Neural crest cell (in vitro differentiated cells): Measurements from ENCODE around the gene WARS2. TPM values are rescaled to one million over a fixed set of nuclear protein-coding genes. Genes with fewer than 3 reads are reported as not detected.

Experiments
- DNase-seq: peaks from one replicate; pipeline ENCODE4 v3.0.0; 2021; ENCODE audit warnings: low read depth, mixed read lengths, low spot score
- H3K27ac Mint-ChIP-seq: one replicate; pipeline ENCODE4 v1.8.0; 2021; ENCODE audit warnings: mild to moderate bottlenecking, mixed read lengths; ENCODE audit not compliant: unreplicated experiment
- H3K27me3 Mint-ChIP-seq: 2 replicates; pipeline ENCODE4 v1.8.0; 2021; ENCODE audit warnings: low read depth, mild to moderate bottlenecking, mixed read lengths
- H3K36me3 Mint-ChIP-seq: 2 replicates; pipeline ENCODE4 v1.8.0; 2021; ENCODE audit warnings: low read depth, mild to moderate bottlenecking, mixed read lengths
- H3K4me1 Mint-ChIP-seq: 2 replicates; pipeline ENCODE4 v1.8.0; 2021; ENCODE audit warnings: mixed read lengths
- H3K4me3 Mint-ChIP-seq: one replicate; pipeline ENCODE4 v1.8.0; 2021; ENCODE audit warnings: mild to moderate bottlenecking, mixed read lengths
- H3K9me3 Mint-ChIP-seq: 2 replicates; pipeline ENCODE4 v1.8.0; 2021; ENCODE audit warnings: mixed read lengths
- CTCF ChIP-seq: fragments of 200-600 bp; sonication (generic); conservative IDR thresholded peaks from 2 replicates; pipeline ENCODE4 v1.5.0; 2021; ENCODE audit warnings: antibody characterized with exemption, mild to moderate bottlenecking
- total RNA-seq: library from RNA; stranded (reverse); gene quantifications from 2 replicates; pipeline ENCODE4 v1.2.1, GENCODE V29; 2021

Gene WARS2
- total RNA-seq, 1 donor from 2014 or later, result 12.3 TPM

- Mint-ChIP-seq H3K36me3 (no peaks in the 10 kb centered on the region), H3K27me3 (peaks cover 99% of the 10 kb centered on the region), H3K27ac (no peak overlapping the region), H3K4me3 (peak overlapping the region; percentile 36), H3K4me1 (peaks cover 17% of the 10 kb centered on the region), H3K9me3 (no peaks in the 10 kb centered on the region)
- no peak for TF ChIP-seq CTCF
- DNase-seq, result no peak
Measured at GRCh38 chr1:119000371-119001180, 139.9 kb downstream of the WARS2 start.

- Mint-ChIP-seq H3K27ac (no peak overlapping the region), H3K9me3 (no peaks in the 10 kb centered on the region), H3K36me3 (no peaks in the 10 kb centered on the region), H3K4me3 (peak overlapping the region; percentile 13), H3K4me1 (peaks cover 17% of the 10 kb centered on the region), H3K27me3 (peaks cover 99% of the 10 kb centered on the region)
- DNase-seq, result no peak
- TF ChIP-seq CTCF, result no peak
Measured at GRCh38 chr1:118999348-119000071, 140.9 kb downstream of the WARS2 start.

GRCh38 chr1:118998171-118998570 lies 142.3 kb downstream of the WARS2 start:
- Mint-ChIP-seq H3K36me3 (no peaks in the 10 kb centered on the region), H3K4me1 (peaks cover 21% of the 10 kb centered on the region), H3K27me3 (peaks cover 99% of the 10 kb centered on the region), H3K27ac (no peak overlapping the region), H3K4me3 (peak overlapping the region; percentile 39), H3K9me3 (no peaks in the 10 kb centered on the region)
- no peak for DNase-seq
- no peak for TF ChIP-seq CTCF

- no peaks in the 10 kb centered on the region for H3K9me3 Mint-ChIP-seq
- no peak overlapping the region for H3K27ac Mint-ChIP-seq
- H3K4me3 Mint-ChIP-seq, result no peak overlapping the region
- H3K4me1 Mint-ChIP-seq, result peaks cover 21% of the 10 kb centered on the region
- no peak for TF ChIP-seq CTCF
- no peak for DNase-seq
- peaks cover 99% of the 10 kb centered on the region for H3K27me3 Mint-ChIP-seq
- H3K36me3 Mint-ChIP-seq, result no peaks in the 10 kb centered on the region
Measured at GRCh38 chr1:118997225-118997624, 143.2 kb downstream of the WARS2 start.

- H3K4me1 Mint-ChIP-seq, result peaks cover 14% of the 10 kb centered on the region
- no peak overlapping the region for H3K27ac Mint-ChIP-seq
- H3K27me3 Mint-ChIP-seq, result peaks cover 99% of the 10 kb centered on the region
- H3K4me3 Mint-ChIP-seq, result no peak overlapping the region
- no peak for DNase-seq
- TF ChIP-seq CTCF, result no peak
- no peaks in the 10 kb centered on the region for H3K9me3 Mint-ChIP-seq
- no peaks in the 10 kb centered on the region for H3K36me3 Mint-ChIP-seq
Measured at GRCh38 chr1:118995312-118996016, 145.0 kb downstream of the WARS2 start.
